HG03139 (cell line): ENCODE data around the gene USP34.
"Not testable (repeated sequence)": the region's sequence is repeated elsewhere in the genome, so short reads cannot be mapped to it uniquely, and the experiment has no call there.

Source experiments
- ATAC-seq: cut with Tn5 transposase; IDR thresholded peaks from one replicate; pipeline ENCODE4 v1.9.1; 2021; ENCODE audit not compliant: unreplicated experiment

USP34 gene, protein sequence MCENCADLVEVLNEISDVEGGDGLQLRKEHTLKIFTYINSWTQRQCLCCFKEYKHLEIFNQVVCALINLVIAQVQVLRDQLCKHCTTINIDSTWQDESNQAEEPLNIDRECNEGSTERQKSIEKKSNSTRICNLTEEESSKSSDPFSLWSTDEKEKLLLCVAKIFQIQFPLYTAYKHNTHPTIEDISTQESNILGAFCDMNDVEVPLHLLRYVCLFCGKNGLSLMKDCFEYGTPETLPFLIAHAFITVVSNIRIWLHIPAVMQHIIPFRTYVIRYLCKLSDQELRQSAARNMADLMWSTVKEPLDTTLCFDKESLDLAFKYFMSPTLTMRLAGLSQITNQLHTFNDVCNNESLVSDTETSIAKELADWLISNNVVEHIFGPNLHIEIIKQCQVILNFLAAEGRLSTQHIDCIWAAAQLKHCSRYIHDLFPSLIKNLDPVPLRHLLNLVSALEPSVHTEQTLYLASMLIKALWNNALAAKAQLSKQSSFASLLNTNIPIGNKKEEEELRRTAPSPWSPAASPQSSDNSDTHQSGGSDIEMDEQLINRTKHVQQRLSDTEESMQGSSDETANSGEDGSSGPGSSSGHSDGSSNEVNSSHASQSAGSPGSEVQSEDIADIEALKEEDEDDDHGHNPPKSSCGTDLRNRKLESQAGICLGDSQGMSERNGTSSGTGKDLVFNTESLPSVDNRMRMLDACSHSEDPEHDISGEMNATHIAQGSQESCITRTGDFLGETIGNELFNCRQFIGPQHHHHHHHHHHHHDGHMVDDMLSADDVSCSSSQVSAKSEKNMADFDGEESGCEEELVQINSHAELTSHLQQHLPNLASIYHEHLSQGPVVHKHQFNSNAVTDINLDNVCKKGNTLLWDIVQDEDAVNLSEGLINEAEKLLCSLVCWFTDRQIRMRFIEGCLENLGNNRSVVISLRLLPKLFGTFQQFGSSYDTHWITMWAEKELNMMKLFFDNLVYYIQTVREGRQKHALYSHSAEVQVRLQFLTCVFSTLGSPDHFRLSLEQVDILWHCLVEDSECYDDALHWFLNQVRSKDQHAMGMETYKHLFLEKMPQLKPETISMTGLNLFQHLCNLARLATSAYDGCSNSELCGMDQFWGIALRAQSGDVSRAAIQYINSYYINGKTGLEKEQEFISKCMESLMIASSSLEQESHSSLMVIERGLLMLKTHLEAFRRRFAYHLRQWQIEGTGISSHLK (N-terminal part only)

DNA sequence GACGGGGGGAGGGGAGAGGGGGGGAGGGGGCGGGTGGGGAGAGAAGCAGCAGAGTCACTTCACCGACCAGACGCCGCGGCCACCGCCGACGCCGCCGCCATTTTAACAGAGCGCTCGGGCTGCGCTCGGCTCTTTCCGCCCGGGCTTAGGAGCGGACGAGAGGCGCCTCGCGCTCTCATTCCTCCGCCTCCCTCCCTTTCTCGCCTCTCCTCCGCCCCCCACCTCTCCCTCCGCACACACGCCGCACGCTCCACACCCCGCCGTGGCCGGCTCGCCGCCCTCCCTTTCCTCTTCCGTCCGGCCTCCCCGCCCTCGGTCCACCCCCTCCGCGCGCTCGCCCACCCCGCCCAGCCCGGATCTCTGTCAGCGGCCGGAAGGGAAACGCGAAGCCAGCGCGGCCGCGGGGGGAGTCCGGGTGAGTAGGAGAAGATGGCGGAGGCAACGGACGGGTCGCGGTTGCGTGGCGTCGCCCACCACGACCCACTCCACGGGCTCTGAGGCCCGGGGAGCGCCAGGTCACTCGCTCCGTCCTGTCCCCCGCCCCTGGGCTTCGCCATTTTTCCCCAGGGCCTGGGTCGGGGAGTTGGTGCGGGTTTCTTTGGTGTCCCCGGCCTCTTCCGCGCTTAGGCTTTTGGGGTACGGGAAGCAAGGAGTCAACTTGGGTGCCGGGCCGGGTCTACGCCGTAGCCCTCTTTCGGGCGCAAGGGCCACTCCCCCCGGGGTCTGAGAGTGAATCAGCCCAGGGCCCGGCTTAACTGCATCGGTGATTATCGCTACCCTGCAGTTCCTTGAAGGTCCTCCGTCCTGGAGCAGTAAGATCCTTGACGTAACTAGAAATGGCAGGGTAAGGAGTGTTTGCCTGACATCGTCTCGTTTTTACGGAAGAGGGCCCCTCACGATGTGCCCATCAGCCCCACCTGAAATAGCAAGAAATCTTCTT, at the start of gene USP34:
Gene USP34 (minus strand): TSS at position 123 of the 940 bp plus-strand sequence. CDS start 395 bp downstream, outside the sequence.
- peak; percentile 71 for ATAC-seq

DNA sequence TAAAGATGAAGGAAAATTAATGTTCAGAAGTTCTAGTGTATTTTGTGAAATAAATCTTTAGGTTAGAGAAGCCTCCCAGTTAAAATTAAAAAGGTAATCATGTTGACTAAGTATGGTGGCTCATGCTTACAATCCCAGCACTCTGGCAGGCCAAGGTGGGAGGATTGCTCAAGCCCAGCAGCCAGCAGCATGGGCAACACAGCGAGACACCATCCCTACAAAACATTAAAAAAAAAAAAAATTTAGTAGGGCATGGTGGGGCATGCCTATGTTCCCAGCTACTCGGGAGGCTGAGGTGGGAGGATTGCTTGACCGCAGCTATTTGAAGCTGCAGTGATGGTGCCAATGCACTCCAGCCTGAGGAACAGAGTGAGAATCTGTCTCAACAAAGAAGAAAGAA, 49.4 kb upstream of the USP34 start:
- ATAC-seq: no peak

DNA sequence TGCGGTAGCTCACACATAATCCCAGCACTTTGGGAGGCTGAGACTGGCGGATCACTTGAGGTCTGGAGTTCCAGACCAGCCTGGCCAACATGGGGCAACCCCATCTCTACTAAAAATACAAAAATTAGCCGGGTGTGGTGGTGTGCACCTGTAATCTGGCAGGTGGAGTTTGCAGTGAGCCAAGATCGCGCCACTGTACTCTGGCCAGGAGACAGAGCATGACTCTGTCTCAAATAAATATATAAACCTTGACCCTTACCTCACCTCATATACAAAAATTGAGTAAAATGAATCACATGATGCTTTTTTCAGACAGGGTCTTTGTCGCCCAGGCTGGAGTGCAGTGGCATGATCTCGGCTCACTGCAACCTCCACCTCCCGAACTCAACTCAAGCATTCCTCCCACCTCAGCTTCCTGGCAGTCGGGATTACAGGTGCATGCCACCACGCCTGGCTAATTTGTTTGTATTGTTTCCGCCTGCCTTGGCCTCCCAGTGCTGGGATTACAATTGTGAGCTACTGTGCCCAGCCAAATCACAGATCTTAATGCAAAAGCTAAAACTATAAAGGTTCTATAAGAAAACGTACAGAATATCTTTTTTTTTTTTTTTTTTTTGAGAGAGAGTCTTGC, 42.0 kb upstream of the USP34 start:
- ATAC-seq: no peak

DNA sequence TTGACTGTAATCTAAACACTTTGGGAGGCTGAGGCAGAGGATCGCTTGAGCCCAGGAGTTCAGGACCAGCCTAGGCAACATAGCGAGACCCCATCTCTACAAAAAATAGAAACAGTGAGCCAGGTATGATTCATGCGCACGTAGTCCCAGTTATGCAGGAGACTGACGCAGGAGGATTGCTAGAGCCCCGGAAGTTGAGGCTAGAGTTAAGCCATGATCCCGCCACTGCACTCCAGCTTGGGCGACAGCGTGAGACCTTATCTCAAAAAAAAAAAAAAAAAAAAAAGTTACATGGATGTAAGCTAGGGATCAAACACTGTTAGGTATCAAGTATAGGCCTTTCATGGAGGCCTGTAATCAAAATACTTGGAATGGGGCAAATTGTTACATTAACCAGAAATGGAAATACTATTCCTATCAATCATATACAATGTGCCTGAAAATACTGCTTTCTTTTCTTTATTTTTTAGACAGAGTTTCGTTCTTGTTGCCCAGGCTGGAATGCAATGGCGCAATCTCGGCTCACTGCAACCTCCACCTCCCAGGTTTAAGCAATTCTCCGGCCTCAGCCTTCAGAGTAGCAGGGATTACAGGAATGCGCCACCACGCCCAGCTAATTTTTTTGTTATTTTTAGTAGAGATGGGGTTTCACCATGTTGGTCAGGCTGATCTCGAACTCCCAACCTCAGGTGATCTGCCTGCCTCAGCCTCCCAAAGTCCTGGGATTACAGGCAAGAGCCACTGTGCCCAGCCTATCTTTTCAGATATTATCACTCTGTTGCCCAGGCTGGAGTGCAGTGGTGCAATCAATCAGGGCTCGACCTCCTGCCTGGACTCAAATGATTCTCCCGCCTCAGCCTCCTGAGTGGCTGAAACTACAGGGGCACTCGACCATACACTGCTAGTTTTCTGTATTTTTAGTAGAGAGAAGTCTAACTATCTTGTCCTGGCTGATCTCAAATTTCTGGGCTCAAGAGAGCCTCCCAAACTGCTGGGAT, 40.1 kb upstream of the USP34 start:
- ATAC-seq: no peak

DNA sequence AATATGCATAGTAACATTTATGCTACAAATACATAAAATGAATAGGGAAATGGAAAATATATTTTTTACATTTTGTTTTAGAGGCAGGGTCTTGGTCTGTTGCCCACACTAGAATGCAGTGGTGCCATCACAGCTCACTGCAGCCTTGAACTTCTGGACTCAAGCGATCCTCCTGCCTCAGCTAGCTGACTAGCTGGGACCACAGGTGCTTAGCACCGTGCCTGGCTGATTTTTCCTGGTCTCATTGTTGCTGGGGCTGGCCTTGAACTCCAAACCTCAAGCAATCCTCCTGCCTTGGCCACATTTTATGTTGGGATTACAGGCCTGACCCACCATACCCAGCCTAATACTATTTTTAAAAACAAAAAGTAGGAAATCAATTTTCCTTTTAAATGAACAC, 34.1 kb upstream of the USP34 start:
- no peak for ATAC-seq

DNA sequence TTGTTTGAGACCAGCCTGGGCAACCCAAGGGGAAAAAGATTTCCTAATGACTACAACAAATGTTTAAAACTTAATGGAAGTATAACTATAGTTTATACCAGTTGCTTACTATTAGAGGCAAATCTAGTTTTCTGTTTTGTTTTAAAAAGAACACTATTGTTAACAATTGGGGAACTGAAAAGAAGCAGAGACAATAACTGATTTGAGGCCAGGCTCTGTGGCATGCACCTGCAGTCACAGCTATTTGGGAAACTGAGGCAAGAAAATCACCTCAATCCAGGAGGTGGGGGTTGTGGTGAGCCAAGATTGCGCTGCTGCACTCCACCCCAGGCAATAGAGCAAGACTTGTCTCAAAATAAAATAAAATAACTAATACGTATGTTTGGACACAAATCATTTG, 28.2 kb upstream of the USP34 start:
- ATAC-seq: no peak

DNA sequence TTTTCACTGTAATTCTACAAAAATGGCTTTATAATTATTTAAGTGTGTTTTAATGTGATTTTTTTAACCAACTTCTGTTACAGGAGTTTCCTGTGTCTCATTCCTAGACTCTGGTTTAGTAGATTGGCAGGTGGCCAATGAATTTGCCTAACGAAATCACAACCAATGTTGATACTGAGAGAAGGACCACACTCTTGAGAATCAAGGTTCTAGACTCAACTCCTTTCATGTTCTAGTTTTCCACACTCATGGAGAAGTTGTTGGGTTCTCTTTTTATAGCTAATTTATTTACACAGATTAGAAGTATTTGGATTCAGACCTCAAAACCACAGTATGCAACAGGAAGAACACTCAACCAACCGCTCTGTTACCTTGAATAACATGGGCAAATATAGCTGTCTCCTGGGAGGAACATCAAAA, 22.6 kb upstream of the USP34 start:
- no peak for ATAC-seq

DNA sequence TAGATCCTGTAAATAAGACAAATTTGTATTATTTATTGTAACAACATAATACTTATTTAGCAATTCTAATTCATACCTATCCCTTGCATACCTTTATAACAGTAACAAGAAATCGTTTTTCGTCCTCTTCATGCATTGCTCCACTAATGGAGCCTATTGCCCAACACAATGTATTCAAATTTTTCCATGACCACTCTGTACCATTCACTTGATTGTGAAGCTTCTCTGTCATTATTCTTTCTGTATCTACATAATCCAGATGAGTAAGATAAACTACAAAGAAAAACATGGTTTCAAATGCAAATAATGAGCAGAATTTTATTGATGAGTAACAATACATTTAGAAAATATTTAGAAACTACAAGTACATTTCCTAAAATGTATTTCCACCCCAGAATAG, 21.6 kb upstream of the USP34 start:
- ATAC-seq: no peak

DNA sequence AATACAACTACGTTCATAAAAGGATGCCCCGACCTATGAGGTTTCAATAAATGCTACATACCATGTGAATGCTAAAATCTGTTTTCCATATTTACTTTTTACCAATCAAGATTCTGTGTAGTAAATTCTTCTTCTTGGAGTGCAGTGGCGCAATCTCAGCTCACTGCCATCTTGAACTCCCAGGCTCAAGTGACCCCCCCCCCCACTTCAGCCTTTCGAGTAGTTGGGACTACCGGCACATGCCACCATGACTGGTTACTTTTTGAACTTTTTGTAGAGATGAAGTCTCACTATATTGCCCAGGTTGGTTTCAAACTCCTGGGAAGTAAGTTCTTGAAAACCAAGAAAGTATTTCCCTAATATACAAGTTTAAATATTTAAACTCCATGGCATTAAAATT, 14.4 kb upstream of the USP34 start:
- no peak for ATAC-seq

DNA sequence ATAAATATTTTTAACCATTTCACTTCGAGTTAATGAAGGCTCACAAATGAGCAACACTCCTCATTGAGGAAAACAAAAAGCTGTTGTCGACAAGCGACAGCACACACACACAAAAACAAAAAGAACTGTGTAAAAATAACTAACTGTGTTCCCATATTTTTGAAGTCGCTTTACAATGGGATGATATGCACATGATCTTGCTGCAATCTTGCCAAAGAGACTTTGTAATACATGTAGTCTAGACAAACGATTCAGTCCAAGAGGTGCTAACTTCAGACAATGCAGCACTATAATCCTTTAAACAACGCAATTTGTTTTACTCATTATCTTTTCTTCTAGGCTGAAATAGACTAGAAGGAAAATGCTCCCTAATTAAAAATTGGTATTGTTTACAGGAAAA, 7.2 kb upstream of the USP34 start:
- no peak for ATAC-seq

DNA sequence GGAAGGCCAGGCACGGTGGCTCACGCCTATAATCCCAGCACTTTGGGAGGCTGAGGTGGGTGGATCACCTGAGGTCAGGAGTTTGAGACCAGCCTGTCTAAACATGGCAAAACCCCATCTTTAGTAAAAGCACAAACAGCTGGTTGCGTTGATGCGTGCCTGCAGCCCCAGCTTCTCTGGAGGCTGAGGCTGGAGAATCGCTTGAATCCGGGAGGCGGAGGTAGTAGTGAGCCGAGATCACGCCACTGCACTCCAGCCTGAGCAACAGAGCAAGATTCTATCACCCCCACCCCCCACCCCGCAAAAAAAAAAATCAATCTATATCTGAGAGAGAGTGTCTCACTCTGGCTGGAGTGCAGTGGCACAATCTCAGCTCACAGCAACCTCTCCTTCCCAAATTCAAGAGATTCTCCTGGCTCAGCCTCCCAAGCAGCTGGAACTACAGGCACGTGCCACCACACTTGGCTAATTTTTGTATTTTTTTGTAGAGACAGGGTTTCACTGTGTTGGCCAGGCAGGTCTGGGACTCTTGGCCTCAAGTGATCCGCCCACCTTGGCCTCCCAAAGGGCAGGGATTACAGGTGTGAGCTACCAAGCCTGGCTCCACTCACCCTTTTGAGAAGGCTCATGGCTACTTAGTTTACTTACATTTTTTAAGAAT, 6.2 kb upstream of the USP34 start:
- not testable (repeated sequence) for ATAC-seq

DNA sequence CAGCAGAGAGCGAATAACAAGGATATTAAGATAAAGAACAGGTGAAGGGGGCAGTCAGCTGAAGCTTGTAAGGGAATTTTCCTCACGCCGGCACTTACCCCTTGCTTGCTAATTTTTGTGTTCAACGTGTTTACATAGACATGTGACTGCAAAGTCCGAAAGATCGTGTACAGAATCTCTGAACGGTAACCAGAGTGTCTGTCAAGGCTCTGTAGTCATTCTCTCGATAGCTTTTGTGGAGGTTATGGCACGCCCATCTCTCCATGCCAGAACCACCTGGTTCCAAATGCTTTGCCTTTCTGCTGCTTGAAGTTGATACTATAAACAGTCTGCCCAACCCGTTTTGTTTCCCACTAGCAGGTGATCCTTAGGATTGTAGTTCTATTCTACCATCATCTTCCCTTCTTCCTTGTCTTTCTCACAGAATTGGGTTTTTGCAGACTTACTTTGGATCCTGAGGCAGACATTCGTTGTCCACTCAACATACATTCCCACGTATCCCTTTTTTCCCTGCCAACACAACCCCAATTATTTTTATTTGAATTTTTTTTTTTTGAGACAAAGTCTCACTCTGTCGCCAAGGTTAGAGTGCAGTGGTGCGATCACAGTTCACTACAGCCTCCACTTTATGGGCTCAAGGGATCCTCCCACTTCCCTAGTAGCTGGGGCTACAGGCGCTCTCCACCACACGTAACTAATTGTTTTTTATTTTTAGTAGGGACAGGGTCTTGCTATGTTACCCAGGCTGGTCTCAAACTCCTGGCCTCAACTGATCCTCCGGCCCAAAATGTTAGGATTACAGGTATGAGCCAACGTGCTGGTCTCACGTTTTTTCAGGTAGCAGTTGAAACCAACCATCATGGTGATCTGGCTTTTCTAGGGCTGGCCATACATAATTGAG, 1.3 kb upstream of the USP34 start:
- ATAC-seq: no peak

DNA sequence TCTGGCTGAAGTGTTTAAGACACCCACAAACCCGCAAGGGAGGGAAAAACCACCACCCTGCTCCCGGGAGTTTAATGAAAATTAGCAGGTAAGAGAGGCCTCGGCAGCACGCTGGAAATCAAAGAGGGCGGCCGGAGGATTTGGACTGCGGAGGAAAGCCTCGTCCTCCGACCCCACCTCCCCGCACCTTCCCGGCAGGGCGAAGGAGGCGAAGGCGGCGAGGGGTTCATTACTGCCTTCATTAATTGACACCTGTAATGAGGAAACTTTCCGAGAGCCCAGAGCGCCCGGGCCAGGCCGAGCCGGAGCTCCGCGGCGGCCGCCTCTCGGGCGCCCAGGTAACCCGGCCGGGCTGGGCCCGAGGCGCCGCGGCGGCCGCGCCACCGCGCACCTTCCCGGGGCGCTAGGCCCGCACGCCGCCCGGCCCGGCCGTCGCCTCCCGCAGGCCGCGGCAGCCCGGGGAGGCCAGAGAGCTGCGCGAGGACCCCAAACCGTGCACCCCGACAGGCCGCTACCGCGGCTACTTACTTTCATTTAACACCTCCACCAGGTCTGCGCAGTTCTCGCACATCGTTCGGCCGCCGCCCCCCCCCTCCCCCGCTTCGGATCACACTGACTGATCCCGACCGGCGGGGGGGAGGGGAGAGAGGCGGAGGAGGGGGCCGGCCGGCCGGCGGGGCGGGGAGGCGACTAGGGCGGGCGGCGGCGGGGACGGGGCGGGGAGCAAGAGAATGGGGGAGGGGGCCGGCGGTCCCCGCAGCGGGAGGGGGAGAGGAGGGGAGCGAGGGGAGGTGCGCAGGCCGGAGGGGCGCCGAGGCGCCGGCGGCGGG, 550 bp downstream of the USP34 start:
- ATAC-seq: peak; percentile 24

DNA sequence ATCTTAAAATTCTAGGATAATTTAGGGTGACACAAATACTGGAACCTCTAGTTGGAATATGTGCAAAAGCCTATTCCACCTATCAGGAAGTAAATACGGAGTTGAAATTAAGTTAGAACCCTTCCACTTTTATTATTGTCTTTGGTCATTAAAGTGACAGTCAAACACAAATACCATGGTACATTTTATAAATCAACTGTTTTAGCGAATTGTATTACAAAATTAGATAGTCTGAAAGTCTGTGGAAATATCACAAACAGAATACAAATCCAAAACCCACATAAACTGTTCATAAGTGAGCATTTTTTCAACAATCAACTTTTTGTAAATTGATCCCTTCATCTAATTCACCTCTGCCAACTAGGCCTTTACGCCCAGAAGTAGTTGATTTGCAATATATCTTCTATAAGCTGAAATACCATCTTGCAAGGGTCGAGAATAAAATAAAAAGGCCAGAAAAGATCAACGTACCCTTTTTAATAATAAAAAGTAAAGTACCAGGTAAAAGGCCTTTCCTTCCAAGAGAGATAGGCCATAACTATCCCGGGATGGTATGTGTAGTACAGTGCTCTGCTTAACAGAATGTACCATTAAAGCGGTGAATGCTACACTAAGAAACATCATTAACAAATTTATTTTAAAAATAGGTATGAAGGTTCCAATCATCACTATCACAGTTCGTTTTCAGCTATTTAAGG, 1.3 kb downstream of the USP34 start:
- ATAC-seq: no peak

DNA sequence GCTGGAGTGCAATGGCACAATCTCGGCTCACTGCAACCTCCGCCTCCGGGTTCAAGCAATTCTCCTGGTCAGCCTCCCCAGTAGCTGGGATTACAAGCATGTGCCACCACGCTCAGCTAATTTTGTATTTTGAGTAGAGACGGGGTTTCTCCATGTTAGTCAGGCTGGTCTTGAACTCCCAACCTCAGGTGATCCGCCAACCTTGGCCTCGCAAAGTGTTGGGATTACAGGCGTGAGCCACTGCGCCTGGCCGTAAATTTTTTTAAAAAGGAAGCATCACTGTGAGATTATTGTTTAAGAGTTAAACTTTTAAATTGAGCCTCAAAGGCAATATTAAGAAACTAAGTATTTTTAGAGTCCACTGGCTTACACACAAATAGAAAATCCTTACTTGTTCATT, 2.7 kb downstream of the USP34 start:
- ATAC-seq: not testable (repeated sequence)

DNA sequence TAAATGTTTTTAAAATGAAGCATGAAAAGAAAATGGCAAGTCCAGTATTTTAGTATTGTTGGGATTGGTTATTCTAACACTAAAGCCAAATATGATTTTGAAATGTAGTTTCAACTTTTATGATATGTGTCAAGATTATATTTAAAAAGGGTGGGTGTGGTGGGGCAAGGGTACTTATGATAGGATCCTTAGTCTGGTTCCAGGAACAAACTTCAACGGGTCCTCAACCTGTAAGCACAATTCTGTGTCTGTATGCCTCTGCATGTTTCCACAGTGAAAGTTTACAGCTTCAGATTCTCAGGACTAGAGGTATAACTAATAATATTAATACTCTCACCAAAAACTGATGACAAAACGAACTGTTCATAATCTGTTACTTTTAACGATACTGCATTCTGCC, 5.8 kb downstream of the USP34 start:
- ATAC-seq: no peak
